Stimulated activated naive CD8-positive, alpha-beta T cell treated with anti-CD3 and anti-CD28 coated beads, Interleukin-15, Interleukin-2, amounts not matched to agents 100 ng/mL and 50 ng/mL, for 24 hours (primary cell): ENCODE results near the gene MTCL1.

Source experiments
- H3K27ac Mint-ChIP-seq: one replicate; pipeline ENCODE4 v1.8.0; 2021; ENCODE audit warnings: mild to moderate bottlenecking, mixed read lengths
- H3K27me3 Mint-ChIP-seq: one replicate; pipeline ENCODE4 v1.8.0; 2021; ENCODE audit warnings: mixed read lengths
- H3K36me3 Mint-ChIP-seq: one replicate; pipeline ENCODE4 v1.8.0; 2021; ENCODE audit warnings: low read depth, mixed read lengths
- H3K4me1 Mint-ChIP-seq: one replicate; pipeline ENCODE4 v1.8.0; 2021; ENCODE audit warnings: low read depth, mixed read lengths
- H3K4me3 Mint-ChIP-seq: one replicate; pipeline ENCODE4 v1.8.0; 2021; ENCODE audit warnings: mild to moderate bottlenecking, mixed read lengths
- H3K9me3 Mint-ChIP-seq: one replicate; pipeline ENCODE4 v1.8.0; 2021; ENCODE audit warnings: mixed read lengths

Gene MTCL1

DNA sequence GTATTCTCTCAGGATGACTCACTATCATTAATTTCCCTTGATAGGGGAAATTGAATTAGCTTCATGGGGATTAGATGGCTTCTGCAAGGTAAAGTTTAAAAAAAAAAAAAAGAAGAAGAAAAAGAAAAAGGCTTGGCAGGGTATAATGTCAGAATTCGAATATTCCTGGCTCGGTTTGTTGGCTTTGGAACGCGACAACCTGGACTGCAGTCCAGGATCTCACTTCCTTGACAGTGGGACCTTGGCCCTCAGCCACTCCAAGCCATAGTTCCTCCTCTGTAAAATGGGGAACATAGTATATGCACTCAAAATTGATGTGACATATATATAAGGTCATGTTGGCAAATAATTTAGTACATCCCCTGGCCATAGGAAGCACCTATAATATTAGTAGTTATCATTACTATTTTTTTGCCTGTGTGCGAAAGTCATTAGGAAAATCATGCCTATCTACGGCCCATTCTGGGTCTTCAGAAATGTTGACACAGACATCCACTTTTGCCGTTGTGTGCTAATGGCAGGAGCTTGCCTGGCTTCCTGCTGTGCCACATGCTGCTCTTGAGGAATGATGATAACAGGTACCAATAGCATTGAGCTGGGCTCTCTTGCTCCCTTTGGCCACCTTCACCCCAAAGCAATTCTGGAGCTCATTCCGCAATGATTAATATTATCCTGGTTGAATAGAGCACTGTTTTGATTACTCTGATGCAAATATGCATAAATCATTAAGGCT, 97.9 kb downstream of the MTCL1 start:
- H3K27ac Mint-ChIP-seq: no peak overlapping the region
- H3K4me1 Mint-ChIP-seq: peaks cover 12% of the 10 kb centered on the region
- no peaks in the 10 kb centered on the region for H3K9me3 Mint-ChIP-seq
- peaks cover 3% of the 10 kb centered on the region for H3K27me3 Mint-ChIP-seq
- no peaks in the 10 kb centered on the region for H3K36me3 Mint-ChIP-seq
- no peak overlapping the region for H3K4me3 Mint-ChIP-seq

GRCh38 chr18:8803957-8804356, 98.6 kb downstream of the MTCL1 start:
- Mint-ChIP-seq H3K4me1 (peaks cover 12% of the 10 kb centered on the region), H3K4me3 (no peak overlapping the region), H3K27ac (no peak overlapping the region), H3K9me3 (no peaks in the 10 kb centered on the region), H3K27me3 (peaks cover 3% of the 10 kb centered on the region), H3K36me3 (no peaks in the 10 kb centered on the region)

DNA sequence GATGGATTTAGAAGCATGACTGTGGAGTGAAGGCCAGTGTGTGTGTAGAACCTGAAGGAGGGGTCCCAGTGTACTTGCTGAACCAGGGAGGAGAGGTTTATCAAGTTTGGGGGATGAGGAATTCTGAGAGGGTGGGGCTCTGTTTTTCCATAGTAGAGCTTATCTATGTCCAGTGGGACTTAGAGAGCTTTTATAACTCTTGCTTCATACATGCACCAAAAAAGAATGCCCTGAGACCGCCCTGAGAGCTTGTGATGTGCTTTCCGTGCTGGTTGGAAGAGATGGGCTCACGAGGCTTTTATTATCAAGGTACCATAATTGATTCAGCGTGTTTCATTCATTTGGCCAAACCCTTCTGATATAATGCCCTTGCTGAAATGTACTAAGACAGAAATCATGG, 100.2 kb downstream of the MTCL1 start:
- Mint-ChIP-seq H3K4me1 (peaks cover 12% of the 10 kb centered on the region), H3K9me3 (no peaks in the 10 kb centered on the region), H3K4me3 (no peak overlapping the region), H3K36me3 (no peaks in the 10 kb centered on the region), H3K27me3 (peaks cover 3% of the 10 kb centered on the region), H3K27ac (no peak overlapping the region)

- Mint-ChIP-seq H3K4me1 (peaks cover 12% of the 10 kb centered on the region), H3K4me3 (no peak overlapping the region), H3K27ac (no peak overlapping the region), H3K9me3 (no peaks in the 10 kb centered on the region), H3K36me3 (no peaks in the 10 kb centered on the region), H3K27me3 (peaks cover 3% of the 10 kb centered on the region)
Measured at GRCh38 chr18:8806100-8806797, 100.9 kb downstream of the MTCL1 start.

- Mint-ChIP-seq H3K27ac (no peak overlapping the region), H3K4me1 (peaks cover 12% of the 10 kb centered on the region), H3K27me3 (peaks cover 3% of the 10 kb centered on the region), H3K4me3 (no peak overlapping the region), H3K9me3 (no peaks in the 10 kb centered on the region), H3K36me3 (no peaks in the 10 kb centered on the region)
Measured at GRCh38 chr18:8806798-8807487, 101.6 kb downstream of the MTCL1 start.

DNA sequence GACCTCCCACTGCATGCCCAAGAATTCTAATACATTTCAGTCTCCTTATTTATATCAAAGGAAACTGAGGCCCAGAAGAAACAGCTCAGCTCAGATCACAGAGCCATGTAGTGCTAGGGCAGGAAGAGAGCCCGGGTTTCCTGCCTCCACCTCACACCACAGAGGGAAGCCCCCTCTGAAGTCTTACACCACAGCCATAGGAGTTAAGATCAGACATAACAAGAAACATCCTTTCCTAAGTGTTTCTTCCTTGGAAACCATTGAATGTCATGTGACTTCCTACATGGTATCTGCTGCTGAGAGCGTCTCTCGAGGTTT, 102.1 kb downstream of the MTCL1 start:
- peaks cover 12% of the 10 kb centered on the region for H3K4me1 Mint-ChIP-seq
- H3K4me3 Mint-ChIP-seq: no peak overlapping the region
- no peak overlapping the region for H3K27ac Mint-ChIP-seq
- H3K36me3 Mint-ChIP-seq: no peaks in the 10 kb centered on the region
- H3K9me3 Mint-ChIP-seq: no peaks in the 10 kb centered on the region
- H3K27me3 Mint-ChIP-seq: peaks cover 3% of the 10 kb centered on the region

GRCh38 chr18:8808001-8808400, 102.6 kb downstream of the MTCL1 start:
- H3K27ac Mint-ChIP-seq: no peak overlapping the region
- H3K4me1 Mint-ChIP-seq: peaks cover 12% of the 10 kb centered on the region
- no peak overlapping the region for H3K4me3 Mint-ChIP-seq
- no peaks in the 10 kb centered on the region for H3K9me3 Mint-ChIP-seq
- H3K27me3 Mint-ChIP-seq: peaks cover 3% of the 10 kb centered on the region
- no peaks in the 10 kb centered on the region for H3K36me3 Mint-ChIP-seq

DNA sequence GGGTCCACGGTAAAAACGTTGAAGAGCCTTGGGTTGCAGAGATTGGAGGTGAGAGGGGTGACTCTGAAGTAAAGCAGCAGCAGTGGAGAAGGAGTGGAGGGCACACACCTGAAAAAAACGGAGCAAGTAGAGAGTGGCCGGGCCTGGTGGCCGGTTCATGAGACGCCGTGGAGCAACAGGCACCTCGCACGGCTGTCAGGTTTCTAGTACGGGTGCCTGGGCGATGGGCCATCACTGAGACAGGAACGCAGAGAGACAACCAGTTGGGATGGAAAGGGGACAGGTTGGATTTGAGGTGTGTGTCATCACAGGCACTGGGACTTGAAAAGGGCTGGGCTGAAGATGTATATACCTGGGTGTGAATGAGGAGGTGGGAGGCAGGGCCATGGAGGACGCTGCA, 104.2 kb downstream of the MTCL1 start:
- Mint-ChIP-seq H3K27ac (no peak overlapping the region), H3K4me3 (no peak overlapping the region), H3K9me3 (no peaks in the 10 kb centered on the region), H3K27me3 (peaks cover 3% of the 10 kb centered on the region), H3K36me3 (no peaks in the 10 kb centered on the region), H3K4me1 (peaks cover 12% of the 10 kb centered on the region)

DNA sequence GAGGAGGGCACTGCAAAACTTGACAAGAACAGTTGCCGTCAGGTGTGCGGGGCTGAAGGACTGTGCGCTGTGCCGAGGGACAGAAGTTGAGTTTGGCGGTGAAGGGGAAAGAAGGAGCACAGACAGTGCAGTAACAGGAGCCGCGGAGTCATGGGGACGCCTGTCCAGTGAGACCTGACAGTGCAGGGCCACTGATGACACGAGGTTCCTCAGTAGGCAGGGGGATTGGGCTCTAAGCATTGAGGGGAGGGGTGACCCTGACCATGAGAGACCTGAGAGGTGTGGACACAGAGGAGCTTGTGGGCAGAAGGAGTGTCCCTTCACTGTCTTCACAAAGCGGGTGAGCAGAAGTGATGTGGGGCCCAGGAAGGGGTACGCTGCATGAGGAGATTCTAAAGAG, 104.8 kb downstream of the MTCL1 start:
- H3K4me3 Mint-ChIP-seq: no peak overlapping the region
- no peak overlapping the region for H3K27ac Mint-ChIP-seq
- H3K27me3 Mint-ChIP-seq: peaks cover 3% of the 10 kb centered on the region
- no peaks in the 10 kb centered on the region for H3K36me3 Mint-ChIP-seq
- H3K9me3 Mint-ChIP-seq: no peaks in the 10 kb centered on the region
- H3K4me1 Mint-ChIP-seq: peaks cover 12% of the 10 kb centered on the region

- H3K4me1 Mint-ChIP-seq: peaks cover 12% of the 10 kb centered on the region
- no peak overlapping the region for H3K4me3 Mint-ChIP-seq
- no peak overlapping the region for H3K27ac Mint-ChIP-seq
- no peaks in the 10 kb centered on the region for H3K9me3 Mint-ChIP-seq
- H3K27me3 Mint-ChIP-seq: no peaks in the 10 kb centered on the region
- no peaks in the 10 kb centered on the region for H3K36me3 Mint-ChIP-seq
Measured at GRCh38 chr18:8811115-8811514, 105.8 kb downstream of the MTCL1 start.

DNA sequence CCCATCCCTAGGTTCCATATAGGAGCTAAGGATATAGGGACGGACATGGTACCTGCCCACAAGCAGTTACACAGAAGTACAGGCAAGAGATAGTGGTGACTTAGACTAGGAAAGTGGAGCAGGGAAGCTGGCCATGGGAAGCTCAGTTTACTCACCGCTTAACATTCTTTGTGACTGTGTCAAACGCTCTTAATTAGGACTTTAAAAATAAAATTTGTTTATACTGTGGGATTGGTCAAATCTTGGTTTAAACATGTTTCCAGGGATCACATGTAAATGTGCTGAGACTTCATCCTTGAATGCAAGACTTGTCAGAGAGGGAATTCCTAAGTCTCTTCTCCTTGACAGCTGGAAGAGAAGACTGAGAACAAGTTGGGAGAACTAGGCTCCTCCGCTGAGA, 107.3 kb downstream of the MTCL1 start:
- no peaks in the 10 kb centered on the region for H3K9me3 Mint-ChIP-seq
- H3K4me3 Mint-ChIP-seq: no peak overlapping the region
- H3K4me1 Mint-ChIP-seq: peaks cover 4% of the 10 kb centered on the region

DNA sequence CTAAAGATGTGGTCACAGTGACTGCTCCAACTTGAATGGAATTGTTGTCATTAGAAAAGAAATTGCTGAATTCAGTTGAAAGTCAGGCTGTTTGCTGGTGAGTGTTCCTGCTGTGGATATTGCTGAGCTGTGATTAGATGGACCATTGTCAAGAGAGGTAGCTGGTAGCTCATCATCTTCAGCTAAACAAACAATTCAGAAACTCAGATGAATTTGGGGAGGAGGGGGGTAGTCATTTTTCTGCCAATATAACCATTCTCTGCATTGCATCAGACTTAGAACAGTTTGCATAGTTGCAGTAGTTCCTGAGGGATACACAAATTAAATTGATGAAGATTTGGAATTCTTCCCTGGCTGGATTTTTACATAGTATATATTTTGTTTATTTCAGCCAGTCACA, 108.3 kb downstream of the MTCL1 start:
- no peaks in the 10 kb centered on the region for H3K27me3 Mint-ChIP-seq
- H3K36me3 Mint-ChIP-seq: no peaks in the 10 kb centered on the region
- H3K9me3 Mint-ChIP-seq: no peaks in the 10 kb centered on the region
- H3K4me3 Mint-ChIP-seq: no peak overlapping the region
- no peak overlapping the region for H3K27ac Mint-ChIP-seq
- no peaks in the 10 kb centered on the region for H3K4me1 Mint-ChIP-seq

More for the DNA sequence above, 107.3 kb downstream of the MTCL1 start:
- H3K36me3 Mint-ChIP-seq: no peaks in the 10 kb centered on the region
- no peaks in the 10 kb centered on the region for H3K27me3 Mint-ChIP-seq
- no peak overlapping the region for H3K27ac Mint-ChIP-seq

- Mint-ChIP-seq H3K27me3 (no peaks in the 10 kb centered on the region), H3K36me3 (no peaks in the 10 kb centered on the region), H3K9me3 (no peaks in the 10 kb centered on the region), H3K4me3 (no peak overlapping the region), H3K4me1 (no peaks in the 10 kb centered on the region), H3K27ac (no peak overlapping the region)
Measured at GRCh38 chr18:8814206-8814605, 108.8 kb downstream of the MTCL1 start.

GRCh38 chr18:8816220-8816619, 110.9 kb downstream of the MTCL1 start:
- H3K27ac Mint-ChIP-seq: no peak overlapping the region
- no peaks in the 10 kb centered on the region for H3K4me1 Mint-ChIP-seq
- no peaks in the 10 kb centered on the region for H3K9me3 Mint-ChIP-seq
- H3K36me3 Mint-ChIP-seq: no peaks in the 10 kb centered on the region
- H3K27me3 Mint-ChIP-seq: no peaks in the 10 kb centered on the region
- H3K4me3 Mint-ChIP-seq: no peak overlapping the region

DNA sequence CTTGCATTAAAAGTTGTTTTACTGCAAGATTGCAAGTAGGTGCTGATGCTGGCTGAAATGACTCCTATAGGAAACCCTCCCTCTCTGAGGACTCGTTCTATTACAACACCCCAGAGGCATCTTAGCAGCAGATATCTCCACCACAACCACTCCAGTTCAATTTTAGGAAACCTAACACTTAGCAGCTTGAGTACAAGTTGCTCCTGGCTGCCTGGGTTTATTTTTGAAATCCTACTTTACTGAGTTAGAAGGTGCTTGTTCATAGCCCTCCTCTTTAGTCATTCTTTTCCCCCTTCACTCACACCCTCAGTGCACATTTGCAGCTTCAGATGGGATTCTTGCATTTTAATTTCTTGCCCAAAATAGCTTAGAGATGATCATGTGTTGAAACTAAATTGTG, 111.5 kb downstream of the MTCL1 start:
- H3K27ac Mint-ChIP-seq: no peak overlapping the region
- no peaks in the 10 kb centered on the region for H3K4me1 Mint-ChIP-seq
- H3K9me3 Mint-ChIP-seq: no peaks in the 10 kb centered on the region
- no peak overlapping the region for H3K4me3 Mint-ChIP-seq
- H3K27me3 Mint-ChIP-seq: no peaks in the 10 kb centered on the region
- no peaks in the 10 kb centered on the region for H3K36me3 Mint-ChIP-seq
